ENCODE data around the gene LHFPL6.

The LHFPL6 gene

DNA sequence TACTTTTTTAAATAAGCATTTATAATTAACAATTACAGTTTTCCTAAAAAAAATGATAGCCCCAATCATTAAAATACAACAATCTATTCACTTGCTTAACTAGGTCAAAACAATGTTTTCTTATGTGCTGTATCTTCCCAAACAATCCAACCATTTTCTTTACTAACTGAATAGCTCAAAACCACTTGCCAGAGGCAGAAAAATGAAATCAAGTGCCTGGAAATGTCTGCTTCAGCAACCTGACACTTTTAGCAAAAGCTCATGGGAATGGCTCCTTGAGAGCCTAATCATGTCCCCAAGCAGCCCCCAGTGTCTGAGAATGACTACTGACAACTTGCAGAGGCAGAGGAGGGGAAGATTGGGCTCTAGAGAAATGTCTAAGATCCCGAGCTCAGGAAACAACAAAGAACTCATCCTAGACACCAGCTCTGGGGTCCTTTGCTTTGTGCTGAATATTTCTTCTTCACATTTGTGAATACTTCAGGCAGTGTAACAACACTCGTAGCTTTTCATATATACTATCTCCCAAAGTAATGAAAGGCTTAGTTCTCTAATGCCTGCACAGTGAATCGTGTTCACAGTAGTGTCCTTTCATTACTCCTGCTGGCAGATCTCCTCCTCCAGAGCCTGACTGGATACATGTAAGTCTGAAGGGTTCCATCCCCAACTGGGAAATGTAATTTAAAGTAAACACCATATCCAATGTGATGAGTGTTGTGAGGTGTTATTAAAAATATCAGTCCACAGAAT is 280.0 kb downstream of the LHFPL6 start:
- DNase-seq (ENCODE audit: insufficient read length, low spot score) (no peak), FAIRE-seq (no peak)

DNA sequence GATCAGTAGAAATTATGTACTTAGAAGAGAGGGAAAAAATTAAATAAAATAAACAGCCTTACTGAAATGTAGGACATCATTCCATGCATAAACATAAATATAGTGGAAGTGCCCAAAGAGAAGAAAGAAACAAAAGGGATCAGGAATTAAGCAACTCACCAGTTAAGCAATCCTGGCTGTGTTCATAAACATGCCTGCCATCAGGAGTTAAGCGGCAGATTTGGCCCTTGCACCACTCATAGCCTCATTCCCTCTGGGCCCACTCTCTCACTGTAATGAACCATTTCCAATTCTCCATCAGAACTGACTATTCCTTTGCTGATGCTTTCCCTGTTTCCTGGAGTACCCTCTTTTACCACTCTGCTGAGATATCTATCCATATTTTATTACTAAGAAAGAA is 281.4 kb downstream of the LHFPL6 start:
- DNase-seq (ENCODE audit: insufficient read length, low spot score) (no peak), FAIRE-seq (no peak)

DNA sequence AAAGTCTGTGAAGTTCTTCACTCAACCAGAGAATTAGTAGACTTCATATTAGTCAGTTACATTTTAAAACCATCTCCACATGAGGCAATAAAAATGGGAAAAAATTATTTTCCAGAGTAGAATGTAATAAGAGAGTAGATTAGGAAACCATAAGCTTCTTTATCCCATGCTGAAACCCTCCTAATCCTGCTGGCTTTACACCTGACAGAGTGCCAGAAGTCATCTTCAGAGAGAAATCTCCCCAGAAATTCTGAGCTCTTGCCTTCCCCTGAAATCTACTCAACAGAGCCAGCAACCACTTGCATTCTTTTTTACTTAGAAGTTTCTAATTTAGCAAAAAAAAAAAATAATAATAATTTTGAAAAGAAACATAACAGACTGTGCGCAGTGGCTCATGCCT is 284.8 kb downstream of the LHFPL6 start:
- no peak for FAIRE-seq

DNA sequence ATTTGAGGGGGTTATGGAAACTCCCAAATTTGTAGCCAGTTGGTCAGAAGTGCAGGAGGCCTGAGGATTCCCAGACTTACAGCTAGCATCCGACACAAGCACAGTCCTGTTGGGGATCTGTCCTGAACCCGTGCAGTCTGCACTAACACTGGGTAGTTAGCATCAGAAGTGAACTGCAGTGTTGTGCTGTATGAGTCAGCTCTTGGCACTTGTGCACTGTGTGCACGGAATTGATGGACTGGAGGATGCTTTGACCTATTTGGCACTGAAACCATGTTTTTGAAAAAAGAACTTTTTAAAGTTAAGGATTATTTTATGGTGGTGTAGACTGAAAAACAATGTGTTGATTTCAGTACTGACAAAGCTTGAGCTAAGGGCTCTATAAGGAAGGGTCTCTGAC is 285.7 kb downstream of the LHFPL6 start:
- FAIRE-seq = no peak
- no peak for DNase-seq (ENCODE audit: insufficient read length, low spot score)

More for the DNA sequence above, 284.8 kb downstream of the LHFPL6 start:
- DNase-seq (ENCODE audit: insufficient read length, low spot score) = no peak

DNA sequence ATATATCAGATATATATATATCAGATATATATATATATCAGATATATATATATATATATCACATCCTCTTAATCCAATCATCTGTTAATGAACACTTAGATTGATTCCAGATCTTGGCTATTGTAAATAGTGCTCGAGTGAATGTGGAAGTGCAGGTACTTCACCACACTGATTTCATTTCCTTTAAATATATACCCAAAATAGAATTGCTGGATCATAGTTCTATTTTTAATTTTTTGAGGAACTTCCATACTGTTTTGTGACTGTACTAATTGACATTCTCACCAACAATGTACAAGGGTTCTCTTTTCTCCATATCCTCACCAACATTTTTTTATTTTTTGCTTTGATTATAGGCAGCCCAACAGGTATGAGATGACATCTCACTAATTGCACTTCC is 287.2 kb downstream of the LHFPL6 start:
- no peak for FAIRE-seq
- no peak for DNase-seq (ENCODE audit: insufficient read length, low spot score)

DNA sequence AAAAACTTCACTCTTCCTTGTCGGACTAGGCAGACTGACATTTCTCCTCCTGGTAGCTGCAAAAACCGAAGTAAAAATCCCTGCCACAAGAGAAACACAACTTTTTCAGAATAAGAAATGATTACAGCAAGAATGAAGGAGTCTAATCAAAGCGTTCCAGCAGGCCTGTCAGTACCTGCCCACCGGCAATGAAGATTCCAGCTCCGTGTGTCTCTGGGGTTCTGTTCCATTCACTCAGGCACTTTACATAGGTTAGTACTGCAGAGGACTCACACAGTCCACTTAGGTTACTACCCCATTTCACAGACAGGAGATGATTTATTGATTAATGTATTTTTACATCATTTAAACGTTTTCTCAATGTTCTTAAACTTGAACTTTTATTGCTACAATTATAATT is 289.3 kb downstream of the LHFPL6 start:
- DNase-seq (ENCODE audit: insufficient read length, low spot score) (no peak), FAIRE-seq (no peak)

DNA sequence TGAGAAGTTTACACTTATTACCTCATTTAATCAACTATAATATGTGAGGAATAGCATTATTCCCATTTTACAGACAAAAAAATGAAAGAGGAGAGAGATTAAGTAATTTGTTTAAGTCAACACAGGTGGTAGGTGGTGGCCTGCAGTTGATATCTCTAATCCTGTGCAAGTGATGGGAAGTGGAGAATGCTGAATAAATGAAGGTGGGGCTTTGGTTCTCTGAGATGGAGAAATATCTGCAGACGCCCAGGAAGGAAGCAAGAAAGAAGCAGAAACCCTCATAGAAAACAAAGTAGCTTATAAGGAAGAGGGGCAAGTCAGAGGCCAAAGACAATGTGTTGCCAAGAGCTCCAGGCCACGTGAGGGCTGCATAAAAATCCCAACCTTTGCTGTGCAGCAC is 290.4 kb downstream of the LHFPL6 start:
- FAIRE-seq (no peak), DNase-seq (ENCODE audit: insufficient read length, low spot score) (no peak)

DNA sequence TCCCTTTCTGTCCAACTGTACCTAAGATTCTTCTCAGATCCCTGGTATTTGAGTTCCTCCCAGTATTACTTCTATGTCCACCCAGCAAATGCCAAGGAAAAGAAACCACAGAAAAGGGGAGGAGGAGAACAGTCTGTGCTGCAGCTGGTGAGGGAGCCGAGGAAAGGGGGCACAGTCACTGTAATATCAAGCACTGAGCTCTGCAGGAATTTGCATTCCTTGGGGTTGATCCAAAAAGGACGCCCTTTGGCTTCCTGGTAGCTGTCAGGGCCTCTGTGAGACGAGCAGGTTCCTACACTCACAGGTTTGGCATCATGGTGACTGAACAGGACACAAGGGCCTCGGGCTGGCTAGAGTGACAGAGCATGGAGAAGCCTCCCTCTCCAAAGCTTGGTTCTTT is 291.4 kb downstream of the LHFPL6 start:
- FAIRE-seq = no peak
- no peak for DNase-seq (ENCODE audit: insufficient read length, low spot score)

DNA sequence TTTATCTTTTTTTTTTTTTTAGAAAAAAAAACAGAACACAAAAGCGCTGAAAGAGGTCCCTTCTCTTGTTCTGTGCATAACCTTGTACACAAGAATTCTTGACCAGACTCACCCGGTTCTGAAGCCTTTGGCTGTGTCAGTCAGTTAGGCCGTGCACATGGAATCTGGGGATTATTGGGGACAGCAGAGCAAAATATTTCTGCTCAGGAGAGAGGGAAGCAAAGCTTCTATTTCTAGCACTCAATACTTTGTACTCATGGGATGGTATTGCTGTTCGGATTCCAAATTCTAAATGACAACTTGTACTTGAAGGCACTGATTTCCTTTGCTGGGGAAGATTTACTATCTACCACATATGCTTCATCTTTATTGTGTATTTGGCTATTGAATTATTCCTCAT is 292.0 kb downstream of the LHFPL6 start:
- FAIRE-seq = no peak
- DNase-seq (ENCODE audit: insufficient read length, low spot score) = no peak

DNA sequence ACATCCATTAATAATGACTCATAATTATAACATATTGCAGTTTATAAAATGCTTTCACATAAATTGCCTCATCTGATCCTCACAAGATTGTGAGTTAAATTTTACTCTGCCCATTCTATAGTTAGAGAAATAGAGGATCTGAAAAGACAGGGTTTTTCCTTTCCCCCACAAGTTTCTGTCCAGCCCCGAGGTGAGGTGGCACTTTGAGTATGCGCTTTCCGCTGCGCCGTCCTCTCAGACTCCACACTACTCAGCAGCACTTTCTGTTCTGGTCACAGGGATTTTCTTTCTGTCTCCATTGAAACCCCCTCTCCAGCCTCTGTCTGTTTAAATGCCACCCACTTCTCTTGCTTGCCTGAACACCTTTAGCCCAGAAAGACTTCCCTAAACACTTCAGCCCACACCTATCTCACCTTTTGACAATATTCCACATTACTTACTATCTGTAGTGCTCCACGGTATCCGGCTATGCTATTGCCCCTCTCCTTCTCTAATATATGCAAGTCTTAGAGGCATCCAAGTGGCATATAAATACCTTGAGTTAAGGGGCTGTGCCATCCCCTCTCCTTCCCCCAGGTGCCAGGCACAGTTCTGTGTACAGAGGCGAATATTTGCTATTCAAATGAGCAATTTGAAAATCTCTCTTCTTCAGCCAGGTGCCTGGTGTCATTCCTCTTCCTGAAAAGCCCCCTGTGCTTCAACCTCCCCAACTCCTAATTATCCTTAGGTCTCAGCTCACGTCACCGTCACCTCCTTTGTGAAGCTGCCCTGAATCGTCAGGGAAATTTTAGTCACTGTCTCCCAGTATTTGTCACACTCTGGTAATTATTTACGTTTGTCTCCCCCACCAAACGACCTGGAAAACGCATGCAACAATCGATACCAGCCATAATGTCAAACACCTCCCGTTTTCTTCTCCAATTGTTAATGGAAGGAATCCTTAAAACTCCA is 296.1 kb downstream of the LHFPL6 start:
- DNase-seq (ENCODE audit: insufficient read length, low spot score) (no peak), FAIRE-seq (no peak)

DNA sequence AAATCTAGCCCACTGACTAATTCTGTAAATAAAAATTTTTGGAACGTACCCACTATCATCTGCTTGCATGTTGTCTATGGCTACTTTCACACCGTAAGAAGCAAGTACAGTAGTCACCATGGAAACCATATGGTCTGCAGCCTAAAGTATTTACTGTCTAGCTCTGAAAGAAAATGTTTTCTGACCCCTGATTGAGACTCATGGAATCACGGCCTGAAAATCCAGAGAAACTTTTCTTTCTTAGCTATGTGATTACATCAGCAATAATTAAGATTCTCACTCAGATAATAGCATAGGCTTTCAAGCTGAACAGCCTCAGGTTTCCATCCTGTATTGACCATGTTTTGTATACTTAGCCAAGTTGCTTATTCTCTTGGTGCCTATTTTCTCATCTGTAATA is 300.2 kb downstream of the LHFPL6 start:
- DNase-seq (ENCODE audit: insufficient read length, low spot score) (no peak), FAIRE-seq (no peak)

DNA sequence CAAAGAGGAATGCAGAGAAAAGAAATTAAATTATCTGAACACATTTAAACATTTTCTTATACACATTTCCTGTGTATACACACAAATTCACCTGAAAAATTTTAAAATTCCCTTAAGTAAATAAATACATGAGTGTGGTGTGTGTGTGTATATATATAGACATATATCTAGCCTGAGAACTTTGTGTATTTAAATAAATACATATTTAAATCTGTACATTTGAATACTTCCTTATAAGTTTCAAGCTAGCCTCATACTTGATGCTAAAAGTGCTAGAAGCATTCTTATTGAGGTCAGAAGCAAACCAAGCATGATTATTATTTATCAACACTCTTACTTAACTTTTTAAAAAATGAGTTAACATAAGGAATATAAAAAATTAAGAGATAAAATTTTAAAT is 304.0 kb downstream of the LHFPL6 start:
- no peak for FAIRE-seq
- DNase-seq (ENCODE audit: insufficient read length, low spot score) = no peak

DNA sequence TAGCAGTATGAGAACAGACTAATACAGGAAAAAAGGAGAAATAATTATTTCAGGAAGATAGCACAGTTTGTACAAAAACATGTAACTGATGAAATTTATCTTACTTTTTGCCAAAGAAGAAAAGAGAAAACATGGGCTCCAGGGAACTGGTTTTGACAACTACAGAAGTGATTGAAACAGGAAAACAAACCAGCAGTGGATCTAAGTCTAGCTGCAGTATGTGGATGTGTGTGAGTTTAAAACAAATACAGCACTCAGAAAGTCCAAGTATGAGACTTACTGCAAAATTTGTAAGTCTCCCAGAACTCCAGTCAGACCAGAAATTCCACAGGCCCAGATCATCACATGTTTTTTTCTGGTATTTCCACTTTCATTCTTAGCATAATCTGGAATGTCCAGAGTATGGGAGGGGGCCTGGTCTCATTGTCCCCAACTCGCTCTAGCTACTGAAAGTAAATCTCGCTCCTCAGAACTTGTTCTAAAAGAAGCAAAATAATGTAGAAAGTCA is 305.3 kb downstream of the LHFPL6 start:
- no peak for FAIRE-seq
- no peak for DNase-seq (ENCODE audit: insufficient read length, low spot score)

DNA sequence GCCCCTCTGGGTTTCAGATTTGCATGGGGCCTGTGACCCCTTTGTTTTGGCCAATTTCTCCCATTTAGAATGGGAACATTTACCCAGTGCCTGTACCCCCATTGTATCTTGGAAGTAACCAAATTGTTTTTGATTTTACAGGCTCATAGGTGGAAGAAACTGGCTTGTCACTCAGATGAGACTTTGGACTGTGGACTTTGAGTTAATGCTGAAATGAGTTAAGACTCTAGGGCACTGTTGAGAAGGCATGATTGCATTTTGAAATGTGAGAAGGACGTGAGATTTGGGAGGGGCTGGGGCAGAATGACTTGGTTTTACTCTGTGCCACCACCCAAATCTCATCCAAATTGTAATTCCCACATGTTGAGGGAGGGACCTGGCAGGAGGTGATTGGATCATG is 306.0 kb downstream of the LHFPL6 start:
- DNase-seq (ENCODE audit: insufficient read length, low spot score) = no peak
- no peak for FAIRE-seq

DNA sequence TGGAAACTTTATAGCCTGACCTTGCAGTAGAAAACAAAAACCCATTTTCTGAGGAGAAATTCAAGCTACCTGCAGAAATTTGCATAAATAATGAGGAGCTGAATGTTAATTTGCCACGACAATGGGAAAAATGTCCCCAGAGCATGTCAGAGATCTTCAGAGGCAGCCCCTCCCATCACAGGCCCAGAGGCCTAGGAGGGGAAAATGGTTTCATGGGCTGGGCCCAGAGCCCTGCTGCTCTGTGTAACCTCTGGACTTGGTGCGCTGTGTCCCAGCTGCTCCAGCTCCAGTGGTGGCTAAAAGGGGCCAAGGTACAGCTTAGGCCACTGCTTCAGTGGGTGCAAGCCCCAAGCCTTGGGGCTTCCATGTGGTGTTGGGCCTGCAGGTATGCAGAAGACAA is 306.8 kb downstream of the LHFPL6 start:
- no peak for DNase-seq (ENCODE audit: insufficient read length, low spot score)
- FAIRE-seq = no peak

Measured in HTR-8/SVneo (cell line).